GM10248 (cell line): ENCODE measurements around the gene TMEM273.

Source experiments
- CTCF ChIA-PET: fragments of 300-600 bp; sonication (Branson Sonifier 250); formaldehyde crosslinking; extraction: SDS; loops from one replicate; lab custom pipeline; 2021; ENCODE audit warnings: antibody characterized with exemption; lab: Yijun Ruan, JAX
- POLR2A ChIA-PET: fragments of 350-650 bp; sonication (Branson Sonifier 250); formaldehyde crosslinking; extraction: SDS; loops from one replicate; lab custom pipeline; 2020; ENCODE audit warnings: antibody characterized with exemption; lab: Yijun Ruan, JAX
- DNase-seq: peaks from one replicate; pipeline ENCODE4 v3.0.0; 2012; ENCODE audit errors: extremely low spot score
- TF ChIP-seq, protein P1 (sequence below): IDR thresholded peaks from 2 replicates; pipeline ENCODE4 v1.5.1; 2012; ENCODE audit warnings: mild to moderate bottlenecking, low read depth; ENCODE audit errors: extremely low read depth, missing control alignments, control extremely low read depth

Gene TMEM273

DNA sequence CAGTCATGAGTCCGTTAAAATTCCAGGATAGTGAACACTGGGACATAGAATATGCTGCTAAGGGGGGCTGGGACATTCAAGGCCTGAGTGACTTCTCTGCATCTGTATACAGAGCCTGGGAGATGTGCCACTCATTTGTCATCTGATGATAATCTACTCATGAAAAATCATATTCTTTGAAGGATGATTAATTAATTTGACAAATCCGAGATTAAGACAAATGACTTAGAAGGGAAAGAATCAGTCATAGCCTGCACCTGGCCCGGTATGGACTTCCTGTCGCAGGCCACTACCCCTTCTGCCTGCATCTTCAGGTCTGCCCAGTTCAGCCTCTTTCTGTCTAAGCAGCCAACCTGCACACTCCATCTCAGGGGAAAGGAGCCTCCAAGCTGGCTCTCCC is 35.5 kb downstream of the TMEM273 start:
- ChIA-PET CTCF (interaction anchor here (0.7 kb wide), 1 partner anchor 52 kb away, joined by 3 read pairs; no protein-coding TSS in a partner anchor), POLR2A (interaction anchor here (0.7 kb wide), 1 partner anchor 26 kb away, joined by 4 read pairs; no protein-coding TSS in a partner anchor)
- TF ChIP-seq, protein P1, sequence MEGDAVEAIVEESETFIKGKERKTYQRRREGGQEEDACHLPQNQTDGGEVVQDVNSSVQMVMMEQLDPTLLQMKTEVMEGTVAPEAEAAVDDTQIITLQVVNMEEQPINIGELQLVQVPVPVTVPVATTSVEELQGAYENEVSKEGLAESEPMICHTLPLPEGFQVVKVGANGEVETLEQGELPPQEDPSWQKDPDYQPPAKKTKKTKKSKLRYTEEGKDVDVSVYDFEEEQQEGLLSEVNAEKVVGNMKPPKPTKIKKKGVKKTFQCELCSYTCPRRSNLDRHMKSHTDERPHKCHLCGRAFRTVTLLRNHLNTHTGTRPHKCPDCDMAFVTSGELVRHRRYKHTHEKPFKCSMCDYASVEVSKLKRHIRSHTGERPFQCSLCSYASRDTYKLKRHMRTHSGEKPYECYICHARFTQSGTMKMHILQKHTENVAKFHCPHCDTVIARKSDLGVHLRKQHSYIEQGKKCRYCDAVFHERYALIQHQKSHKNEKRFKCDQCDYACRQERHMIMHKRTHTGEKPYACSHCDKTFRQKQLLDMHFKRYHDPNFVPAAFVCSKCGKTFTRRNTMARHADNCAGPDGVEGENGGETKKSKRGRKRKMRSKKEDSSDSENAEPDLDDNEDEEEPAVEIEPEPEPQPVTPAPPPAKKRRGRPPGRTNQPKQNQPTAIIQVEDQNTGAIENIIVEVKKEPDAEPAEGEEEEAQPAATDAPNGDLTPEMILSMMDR: no peak
- no peak for DNase-seq

DNA sequence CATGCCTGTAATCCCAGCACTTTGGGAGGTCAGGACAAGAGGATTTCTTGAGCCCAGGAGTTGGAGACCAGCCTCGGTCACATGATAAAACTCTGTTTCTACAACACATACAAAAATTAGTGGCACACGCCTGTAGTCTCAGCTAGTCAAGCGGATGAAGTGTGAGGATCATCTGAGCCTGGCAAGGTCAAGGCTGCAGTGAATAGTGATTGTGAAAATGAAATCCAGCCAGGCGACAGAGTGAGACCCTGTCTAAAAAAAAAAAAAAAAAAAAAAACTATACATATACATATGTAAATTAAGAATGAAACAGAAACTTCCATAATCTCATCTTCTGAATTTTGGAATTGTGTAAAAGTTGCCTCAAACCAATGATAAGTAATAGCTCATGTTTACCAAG is 36.2 kb downstream of the TMEM273 start:
- no peak for DNase-seq
- POLR2A ChIA-PET: interaction anchor here (0.7 kb wide), 1 partner anchor 27 kb away, joined by 4 read pairs; no protein-coding TSS in a partner anchor
- CTCF ChIA-PET: interaction anchor here (0.7 kb wide), 1 partner anchor 51 kb away, joined by 3 read pairs; no protein-coding TSS in a partner anchor
- TF ChIP-seq, protein P1: no peak

DNA sequence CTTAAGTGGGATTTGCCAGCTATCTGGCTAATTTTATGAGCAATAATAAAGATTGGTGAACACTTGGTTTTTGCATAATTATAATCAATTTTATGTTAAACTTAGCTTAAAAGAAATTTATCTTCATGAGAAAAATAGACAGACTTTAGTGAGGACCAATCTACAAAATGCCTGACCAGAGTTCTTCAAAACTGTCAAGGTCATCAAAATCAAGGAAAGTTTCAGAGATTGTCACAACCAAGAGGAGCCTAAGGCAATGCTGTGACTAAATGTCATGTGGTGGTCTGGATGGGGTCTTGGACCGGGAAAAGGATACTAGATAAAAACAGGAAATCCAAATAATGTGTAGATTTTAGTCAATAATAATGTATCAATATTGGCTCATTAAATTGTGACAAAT is 36.7 kb downstream of the TMEM273 start:
- TF ChIP-seq, protein P1: no peak
- no peak for DNase-seq
- POLR2A ChIA-PET: no interaction called here
- CTCF ChIA-PET: interaction anchor here (1.0 kb wide), 1 partner anchor 256 kb away, joined by 4 read pairs; no protein-coding TSS in a partner anchor

DNA sequence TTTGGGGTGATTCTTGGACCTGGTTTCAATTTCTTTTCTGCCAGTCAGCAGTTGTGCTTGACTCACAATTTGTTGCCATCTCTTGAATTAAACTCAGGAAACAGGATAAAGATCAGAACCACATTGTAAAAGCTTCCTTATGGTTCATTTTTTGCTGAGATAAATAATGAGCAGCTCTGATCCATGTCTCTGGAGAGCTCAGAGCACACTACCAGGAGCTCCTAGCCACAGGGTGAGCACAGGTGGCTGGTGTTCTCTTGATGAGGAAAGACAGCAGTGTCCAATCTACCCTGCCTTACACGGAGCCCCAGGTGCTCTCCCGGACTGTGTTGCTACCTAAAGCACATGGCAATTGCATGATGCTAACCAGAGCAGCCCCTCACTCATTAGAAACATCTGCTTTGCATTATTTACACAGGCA is 37.2 kb downstream of the TMEM273 start:
- no peak for DNase-seq
- POLR2A ChIA-PET: no interaction called here
- CTCF ChIA-PET: interaction anchor here (1.0 kb wide), 1 partner anchor 257 kb away, joined by 4 read pairs; no protein-coding TSS in a partner anchor
- TF ChIP-seq, protein P1: no peak

DNA sequence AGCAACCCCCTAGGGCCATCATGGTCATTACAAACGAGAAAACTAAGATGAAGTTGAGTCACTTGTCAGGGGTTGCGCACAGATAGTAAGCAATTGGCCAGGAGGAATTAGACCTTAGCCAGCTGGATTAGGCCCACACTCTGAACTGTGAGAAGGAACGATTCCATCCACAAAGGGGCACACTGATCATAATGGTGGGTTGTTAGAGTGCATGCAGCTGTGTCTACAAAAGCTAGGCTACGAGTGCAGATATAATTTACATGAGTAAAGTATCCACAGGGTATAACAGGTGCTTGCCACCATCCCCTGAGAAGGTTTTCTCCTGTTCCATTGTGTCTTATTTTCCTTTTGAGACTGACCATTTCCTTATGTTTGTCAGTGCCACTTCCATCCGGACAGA is 37.8 kb downstream of the TMEM273 start:
- ChIA-PET POLR2A (no interaction called here), CTCF (interaction anchor here (1.0 kb wide), 1 partner anchor 257 kb away, joined by 4 read pairs; no protein-coding TSS in a partner anchor)
- TF ChIP-seq, protein P1: no peak
- no peak for DNase-seq

DNA sequence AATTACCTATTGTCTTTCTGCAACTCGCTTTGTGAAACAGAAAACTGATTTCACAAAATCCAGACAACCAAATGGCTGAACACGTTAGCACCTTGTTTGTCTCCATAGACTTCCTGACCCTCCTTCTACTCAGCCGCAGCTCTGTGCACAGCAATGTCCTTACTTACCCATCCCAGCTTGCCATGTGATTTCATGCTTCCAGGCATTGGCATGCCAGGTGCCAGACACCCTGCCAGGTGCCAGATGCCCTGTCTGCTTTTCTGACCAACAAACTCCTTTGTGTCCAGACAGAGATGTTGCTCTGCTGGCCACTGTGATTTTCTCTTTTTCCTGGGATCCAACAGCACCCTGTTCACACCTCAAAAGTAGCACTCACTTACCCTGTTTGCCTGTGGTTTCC is 38.3 kb downstream of the TMEM273 start:
- ChIA-PET CTCF (interaction anchor here (1.3 kb wide), 1 partner anchor 14 kb away, joined by 4 read pairs; no protein-coding TSS in a partner anchor), POLR2A (no interaction called here)
- DNase-seq: no peak
- TF ChIP-seq, protein P1: no peak
